Activated T-cell treated with anti-CD3 and anti-CD28 coated beads for 1 hour (primary cell): ENCODE results near the gene BID.
"Not testable (repeated sequence)": the region's sequence is repeated elsewhere in the genome, so short reads cannot be mapped to it uniquely, and the experiment has no call there.

Source experiments
- DNase-seq: peaks from one replicate; pipeline ENCODE4 v3.0.0-alpha.2; 2020; ENCODE audit warnings: low read depth

BID gene

DNA sequence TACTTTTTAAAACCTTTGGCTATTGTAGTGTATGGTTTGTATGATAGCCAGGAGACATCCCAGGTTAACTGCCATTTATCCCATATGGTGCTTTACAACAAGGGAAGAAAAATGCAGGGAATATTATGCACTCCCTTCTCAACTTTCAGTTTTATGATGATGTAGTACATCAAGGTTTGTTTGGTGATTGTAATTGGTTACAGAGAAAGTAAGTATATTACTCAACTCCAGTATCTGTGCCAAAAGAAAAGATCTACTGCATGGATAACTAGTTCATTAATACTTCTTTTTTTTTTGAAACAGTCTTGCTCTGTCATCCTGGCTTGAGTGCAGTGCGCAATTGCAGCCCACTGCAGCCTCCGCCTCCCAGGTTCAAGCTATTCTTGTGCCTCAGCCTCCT lies 70.5 kb downstream of the BID start:
- no peak for DNase-seq

DNA sequence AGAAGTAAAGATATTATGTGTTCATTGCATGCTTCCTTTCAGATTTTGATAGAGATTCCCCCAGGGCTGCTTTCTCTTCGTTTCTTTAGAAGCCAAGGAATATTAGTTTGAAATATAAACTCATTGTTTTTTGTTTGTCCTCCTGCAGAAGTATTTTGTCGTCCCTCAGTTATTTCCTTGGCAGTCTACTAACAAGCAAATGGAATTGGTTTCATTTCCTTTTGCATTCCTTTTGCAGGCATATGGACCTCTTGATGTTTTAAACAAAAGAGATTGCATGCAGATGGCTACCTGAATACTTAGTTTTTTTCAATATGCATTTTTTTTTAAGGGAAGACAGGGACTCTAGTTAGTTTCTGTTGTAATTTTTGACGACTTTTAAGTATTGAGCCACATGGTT lies 73.5 kb downstream of the BID start:
- no peak for DNase-seq

- no peak for DNase-seq
These were observed 74.5 kb downstream of the BID start for GRCh38 chr22:17699696-17700340.

GRCh38 chr22:17698948-17699347 lies 75.3 kb downstream of the BID start:
- DNase-seq, result no peak

DNA sequence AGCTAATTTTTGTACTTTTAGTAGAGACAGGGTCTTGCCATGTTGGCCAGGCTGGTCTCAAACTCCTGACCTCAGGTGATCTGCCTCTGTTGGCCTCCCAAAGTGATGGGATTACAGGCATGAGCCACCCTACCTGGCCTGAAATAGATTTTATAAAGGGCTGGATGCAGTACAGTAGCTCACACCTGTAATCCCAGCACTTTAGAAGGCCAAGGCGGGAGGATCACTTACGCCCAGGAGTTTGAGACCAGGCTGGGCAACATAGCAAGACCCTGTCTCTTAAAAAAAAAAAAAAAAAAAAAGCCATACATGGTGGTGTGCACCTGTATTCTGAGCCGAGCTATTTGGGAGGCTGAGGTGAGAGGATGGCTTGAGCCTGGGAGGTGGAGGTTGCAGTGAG lies 76.0 kb downstream of the BID start:
- DNase-seq, result not testable (repeated sequence)

DNA sequence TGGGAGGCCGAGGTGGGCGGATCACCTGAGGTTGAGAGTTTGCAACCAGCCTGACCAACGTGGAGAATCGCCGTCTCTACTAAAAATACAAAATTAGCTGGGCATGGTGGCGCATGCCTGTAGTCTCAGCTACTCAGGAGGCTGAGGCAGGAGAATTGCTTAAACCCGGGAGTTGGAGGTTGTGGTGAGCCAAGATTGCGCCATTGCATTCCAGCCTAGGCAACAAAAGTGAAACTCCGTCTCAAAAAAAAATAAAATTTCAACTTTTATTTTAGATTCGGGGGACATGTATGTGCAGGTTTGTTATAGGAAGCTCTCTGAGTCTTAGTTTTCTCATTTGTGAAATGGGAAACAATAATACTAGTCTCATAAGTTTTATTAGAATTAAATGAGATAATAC lies 77.1 kb downstream of the BID start:
- DNase-seq, result not testable (repeated sequence)

DNA sequence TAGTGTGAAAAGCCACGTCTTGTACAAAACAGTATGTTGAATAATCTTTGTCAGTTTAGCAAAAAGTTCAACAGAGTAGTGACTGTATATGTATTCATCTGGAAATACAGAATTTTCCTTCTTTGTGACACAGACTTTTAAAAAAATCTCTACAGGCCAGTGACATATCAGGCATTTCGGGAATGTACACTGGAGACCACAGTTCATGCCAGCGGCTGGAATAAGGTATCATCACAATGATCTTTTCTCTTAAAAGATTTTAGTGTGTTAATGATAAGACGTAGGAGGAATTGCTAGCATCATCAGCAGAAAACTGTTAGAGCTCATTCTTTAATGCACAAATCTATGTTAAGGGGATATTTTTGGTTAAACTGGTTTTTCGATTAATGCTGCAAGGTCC lies 78.3 kb downstream of the BID start:
- no peak for DNase-seq

GRCh38 chr22:17694752-17695151 lies 79.5 kb downstream of the BID start:
- DNase-seq, result no peak

DNA sequence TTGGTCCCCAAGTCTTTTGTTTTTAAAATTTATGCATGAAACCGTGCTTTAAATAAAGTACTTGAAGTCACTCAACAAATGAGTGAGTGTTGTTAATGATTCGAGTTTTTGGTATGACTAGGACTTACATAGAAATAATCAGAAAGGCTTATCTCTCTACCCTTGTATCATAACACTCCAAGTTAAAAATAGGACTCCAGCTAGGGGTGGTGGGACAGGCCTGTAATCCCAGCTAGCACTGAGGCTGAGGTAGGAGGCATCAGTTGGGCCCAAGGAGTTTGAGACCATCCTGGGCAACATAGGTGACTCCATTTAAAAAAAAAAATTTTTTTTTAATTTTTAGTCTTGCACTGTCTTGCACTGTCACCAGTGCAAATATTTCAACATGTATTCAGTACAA lies 80.1 kb downstream of the BID start:
- no peak for DNase-seq

DNA sequence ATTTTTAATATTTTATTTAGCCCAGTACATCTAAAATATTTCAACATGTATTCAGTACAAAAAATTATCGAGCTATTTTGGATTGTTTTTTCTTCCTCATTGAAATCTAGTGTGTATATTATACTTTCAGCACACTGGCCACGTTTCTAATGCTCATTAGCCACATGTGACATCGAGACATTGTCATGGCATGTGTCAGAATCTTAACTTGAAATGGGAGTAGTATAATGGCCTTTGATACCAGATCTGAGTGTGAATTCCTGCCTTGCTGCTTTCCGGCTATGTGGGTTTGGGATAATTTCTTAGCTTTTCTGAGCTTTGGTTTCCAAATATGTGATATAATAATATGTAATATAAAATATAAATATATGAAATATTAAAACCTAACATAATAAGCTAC lies 81.4 kb downstream of the BID start:
- no peak for DNase-seq

DNA sequence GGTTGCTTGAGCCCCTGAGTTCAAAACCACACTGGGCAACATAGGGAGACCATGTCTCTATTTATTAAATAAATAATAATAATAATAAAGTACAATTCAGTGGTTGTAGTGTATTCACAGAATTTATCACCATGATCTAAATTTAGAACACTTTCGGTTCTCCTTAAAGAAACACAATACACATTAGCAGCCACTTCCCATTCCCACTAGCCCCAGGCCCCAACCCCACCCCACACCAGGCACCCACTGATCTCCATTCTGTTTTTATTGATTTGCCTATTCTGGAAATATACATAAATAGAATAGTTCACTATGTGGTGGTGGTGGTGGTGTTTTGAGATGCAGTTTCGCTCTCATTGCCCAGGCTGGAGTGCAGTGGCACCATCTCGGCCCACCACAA lies 90.0 kb downstream of the BID start:
- no peak for DNase-seq
